ENCODE measurements around the gene PRKG1. TPM values are rescaled to one million over a fixed set of nuclear protein-coding genes. Genes with fewer than 3 reads are reported as not detected.

Gene PRKG1
- total RNA-seq, 1 donor from 2014 or later = 50.2 TPM

- H3K36me3 ChIP-seq = no peaks in the 10 kb centered on the region
- peak overlapping the region in 1 of 2 donors; percentile 43 for H3K27ac ChIP-seq
- H3K4me3 ChIP-seq = no peak overlapping the region
- peaks cover 0 to 30% of the 10 kb centered on the region in 2 donors for H3K4me1 ChIP-seq
- H3K27me3 ChIP-seq = no peaks in the 10 kb centered on the region
- H3K9me3 ChIP-seq = no peaks in the 10 kb centered on the region
- no peak for DNase-seq (ENCODE audit: low spot score in 2 of 2)
- no peak for TF ChIP-seq CTCF (IDR thresholded peaks at IDR 0.05)
- intact Hi-C loops (cut with DNase I) = no loop called here
These were observed 112.1 kb downstream of the PRKG1 start for GRCh38 chr10:51186361-51186760.

DNA sequence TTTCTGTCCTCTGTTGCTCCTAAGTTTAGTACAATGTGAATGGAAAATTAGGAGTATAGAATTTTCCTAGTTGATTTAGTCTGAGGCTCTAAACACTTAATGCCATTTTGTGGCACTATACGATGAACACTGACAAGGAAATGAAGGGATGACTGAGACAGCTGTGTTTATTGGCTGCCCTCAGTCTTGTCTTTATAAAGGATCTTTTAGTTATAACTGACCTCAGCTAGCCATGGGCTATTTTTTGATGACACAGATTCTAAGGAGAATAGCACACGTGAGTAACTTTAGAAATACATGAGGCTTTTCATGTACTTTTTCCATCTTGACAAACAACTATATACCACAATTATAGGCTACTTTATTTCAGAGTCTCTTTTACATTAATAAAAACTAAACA, 113.7 kb downstream of the PRKG1 start:
- Histone ChIP-seq H3K9me3 (no peaks in the 10 kb centered on the region), H3K4me1 (peaks cover 0 to 32% of the 10 kb centered on the region in 2 donors), H3K27me3 (no peaks in the 10 kb centered on the region), H3K4me3 (no peak overlapping the region), H3K36me3 (no peaks in the 10 kb centered on the region), H3K27ac (peak overlapping the region in 1 of 2 donors; percentile 53)
- DNase-seq (ENCODE audit: low spot score in 2 of 2) = no peak
- intact Hi-C loops (cut with DNase I) = no loop called here
- no peak for TF ChIP-seq CTCF (IDR thresholded peaks at IDR 0.05)

GRCh38 chr10:51188866-51189265, 114.6 kb downstream of the PRKG1 start:
- Histone ChIP-seq H3K9me3 (no peaks in the 10 kb centered on the region), H3K4me1 (peaks cover 0 to 37% of the 10 kb centered on the region in 2 donors), H3K4me3 (no peak overlapping the region), H3K36me3 (no peaks in the 10 kb centered on the region), H3K27ac (peak overlapping the region in 1 of 2 donors; percentile 53), H3K27me3 (no peaks in the 10 kb centered on the region)
- DNase-seq (ENCODE audit: low spot score in 2 of 2) = no peak
- TF ChIP-seq CTCF (IDR thresholded peaks at IDR 0.05) = no peak
- intact Hi-C loops (cut with DNase I) = no loop called here

GRCh38 chr10:51196508-51197175, 122.4 kb downstream of the PRKG1 start:
- no peaks in the 10 kb centered on the region for H3K36me3 ChIP-seq
- H3K9me3 ChIP-seq = no peaks in the 10 kb centered on the region
- peaks cover 0 to 50% of the 10 kb centered on the region in 2 donors for H3K4me1 ChIP-seq
- H3K27ac ChIP-seq = no peak overlapping the region
- TF ChIP-seq CTCF (IDR thresholded peaks at IDR 0.05) = no peak
- no peaks in the 10 kb centered on the region for H3K27me3 ChIP-seq
- intact Hi-C loops (cut with DNase I) = no loop called here
- no peak overlapping the region for H3K4me3 ChIP-seq
- DNase-seq (ENCODE audit: low spot score in 2 of 2) = no peak

GRCh38 chr10:51198170-51198569, 123.9 kb downstream of the PRKG1 start:
- no peaks in the 10 kb centered on the region for H3K27me3 ChIP-seq
- H3K36me3 ChIP-seq = no peaks in the 10 kb centered on the region
- no peak for TF ChIP-seq CTCF (IDR thresholded peaks at IDR 0.05)
- no peaks in the 10 kb centered on the region for H3K9me3 ChIP-seq
- no peak overlapping the region for H3K27ac ChIP-seq
- H3K4me3 ChIP-seq = no peak overlapping the region
- no peak for DNase-seq (ENCODE audit: low spot score in 2 of 2)
- peaks cover 0 to 39% of the 10 kb centered on the region in 2 donors for H3K4me1 ChIP-seq
- intact Hi-C loops (cut with DNase I) = no loop called here
